ENCODE measurements around the gene TMED7. TPM values are rescaled to one million over a fixed set of nuclear protein-coding genes. Genes with fewer than 3 reads are reported as not detected.

The TMED7 gene
- total RNA-seq, 1 experiment from 2014 or later = 89.4 TPM

- DNase-seq (ENCODE audit: extremely low read depth, low read depth) = no peak
Observed at GRCh38 chr5:115585265-115585664, 40.6 kb downstream of the TMED7 start.

DNA sequence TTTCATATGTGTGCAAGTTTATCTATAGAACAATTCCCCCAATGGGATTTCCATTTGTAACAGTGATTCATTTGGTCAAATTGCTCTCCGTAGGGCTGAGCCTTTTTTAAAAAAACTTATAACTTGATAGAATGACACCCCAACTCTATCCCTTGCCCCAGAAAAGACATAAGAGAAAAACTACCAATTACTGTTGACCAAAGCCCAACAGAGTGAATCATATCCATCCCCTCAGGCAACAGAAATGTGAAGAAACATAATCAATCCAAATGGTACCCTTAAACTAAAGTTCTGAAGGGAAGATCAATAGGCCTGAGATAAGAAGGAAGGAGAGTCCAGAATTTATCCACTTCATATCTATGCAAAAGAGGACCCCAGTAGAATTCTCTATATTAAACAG, 41.3 kb downstream of the TMED7 start:
- DNase-seq (ENCODE audit: extremely low read depth, low read depth) = no peak

DNA sequence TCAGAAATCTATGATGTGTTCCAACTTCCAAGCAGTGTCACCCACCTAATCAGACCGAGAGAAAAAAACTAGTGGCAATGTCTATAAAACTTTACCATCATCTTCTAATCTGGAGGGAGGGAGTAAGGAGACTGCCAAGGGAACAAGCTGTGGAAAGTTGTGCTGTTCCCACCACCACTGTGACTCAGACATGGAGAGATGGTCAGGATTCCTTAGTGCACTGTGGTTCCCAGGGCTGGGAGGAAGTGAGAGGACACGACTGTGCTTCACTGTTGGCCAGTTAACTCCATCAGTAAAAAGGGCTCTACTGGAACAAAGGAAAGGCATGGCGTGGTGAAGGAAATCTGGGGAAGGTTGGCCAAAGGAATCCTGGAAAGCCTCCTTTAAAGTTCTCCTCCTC, 42.4 kb downstream of the TMED7 start:
- no peak for DNase-seq (ENCODE audit: extremely low read depth, low read depth)

DNA sequence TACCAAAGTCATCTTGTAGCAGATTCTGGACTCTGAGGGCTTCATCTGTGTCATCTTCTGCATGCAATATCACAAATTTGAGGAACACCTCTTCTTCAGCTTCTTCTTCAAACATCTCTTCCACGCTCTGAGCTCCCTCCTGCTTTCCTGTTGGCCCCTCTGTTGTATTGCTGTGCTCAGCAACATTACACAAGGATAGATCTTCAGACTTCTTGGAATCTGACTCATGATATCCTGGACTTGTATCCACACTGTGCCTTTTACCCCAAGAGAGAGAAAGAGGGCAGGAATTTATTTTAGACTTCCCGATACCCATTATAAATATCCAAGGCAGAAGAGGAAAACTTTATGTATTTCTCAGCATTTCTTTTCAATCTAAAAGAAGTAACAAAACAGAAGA, 44.9 kb downstream of the TMED7 start:
- no peak for DNase-seq (ENCODE audit: extremely low read depth, low read depth)

GRCh38 chr5:115579747-115580173, 46.1 kb downstream of the TMED7 start:
- no peak for DNase-seq (ENCODE audit: extremely low read depth, low read depth)

DNA sequence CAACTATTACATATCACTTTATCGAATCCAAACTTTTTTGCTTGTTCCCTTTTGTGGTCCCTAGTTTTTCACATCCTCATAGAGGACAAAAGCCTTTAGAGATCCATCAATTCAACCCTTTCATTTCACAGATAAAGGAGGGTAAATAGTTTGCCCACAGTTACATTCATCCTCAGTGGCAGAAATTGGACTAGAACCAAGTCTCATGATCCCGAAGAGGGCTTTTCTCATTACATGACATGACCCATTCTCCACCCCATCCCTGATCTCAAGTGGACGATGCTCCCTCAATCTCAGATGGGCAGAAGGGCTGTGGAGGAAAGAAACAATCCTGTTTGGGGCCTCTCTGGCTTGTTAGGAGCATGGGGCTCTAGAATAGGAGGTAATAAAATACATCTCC, 46.6 kb downstream of the TMED7 start:
- no peak for DNase-seq (ENCODE audit: extremely low read depth, low read depth)

DNA sequence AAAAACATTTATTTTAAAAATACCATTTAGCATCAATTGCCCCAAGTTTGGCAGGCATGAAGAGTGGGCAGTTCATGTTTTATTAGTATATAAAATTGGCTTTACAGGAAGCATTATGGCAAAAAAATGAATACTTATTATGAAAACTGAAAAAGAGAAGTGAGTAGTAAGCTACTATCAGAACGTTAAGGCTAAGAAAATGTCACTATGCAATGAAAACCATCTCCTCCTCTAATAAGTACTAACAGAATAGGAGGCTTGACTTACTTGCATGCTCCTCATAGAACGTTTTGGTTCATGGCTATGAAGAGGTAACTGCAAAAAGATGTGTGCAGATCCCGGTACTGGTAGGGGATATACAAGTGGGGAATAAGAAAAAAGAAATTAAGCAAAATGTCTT, 47.2 kb downstream of the TMED7 start:
- DNase-seq (ENCODE audit: extremely low read depth, low read depth) = no peak

DNA sequence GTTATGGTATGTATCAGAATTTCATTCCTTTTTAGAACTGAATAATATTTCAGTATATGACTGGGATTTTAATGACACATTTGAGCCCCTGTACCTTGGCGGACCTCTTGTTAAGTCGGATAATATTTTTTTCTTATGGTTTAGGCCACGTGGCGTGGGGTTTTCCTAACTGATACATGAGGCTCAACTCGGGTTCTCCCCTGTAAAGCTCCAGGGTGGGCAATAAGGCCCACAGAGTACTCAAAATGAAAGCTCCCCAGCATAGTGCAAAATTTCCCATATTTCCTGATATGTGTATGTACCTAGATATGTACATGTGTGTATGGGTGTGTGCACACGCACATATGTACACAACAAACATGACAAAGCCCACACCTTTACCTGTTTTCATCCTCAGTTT, 48.1 kb downstream of the TMED7 start:
- no peak for DNase-seq (ENCODE audit: extremely low read depth, low read depth)

DNA sequence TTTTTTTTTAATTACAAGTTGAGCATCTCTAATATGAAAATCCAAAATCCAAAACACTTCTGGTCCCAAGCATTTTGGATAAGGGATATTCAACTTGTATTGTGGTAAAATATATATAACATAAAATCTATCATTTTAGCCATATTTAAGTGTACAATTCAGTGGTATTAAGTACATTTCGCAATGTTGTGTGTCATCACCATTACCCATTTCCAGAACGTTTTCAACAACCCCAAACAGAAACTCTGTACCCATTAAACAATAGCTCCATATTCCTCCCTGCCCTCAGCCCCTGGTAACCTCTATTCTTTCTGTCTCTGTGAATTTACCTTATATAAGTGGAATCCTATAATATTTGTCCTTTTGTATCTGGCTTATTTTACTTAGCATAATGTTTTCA, 48.5 kb downstream of the TMED7 start:
- DNase-seq (ENCODE audit: extremely low read depth, low read depth) = no peak

DNA sequence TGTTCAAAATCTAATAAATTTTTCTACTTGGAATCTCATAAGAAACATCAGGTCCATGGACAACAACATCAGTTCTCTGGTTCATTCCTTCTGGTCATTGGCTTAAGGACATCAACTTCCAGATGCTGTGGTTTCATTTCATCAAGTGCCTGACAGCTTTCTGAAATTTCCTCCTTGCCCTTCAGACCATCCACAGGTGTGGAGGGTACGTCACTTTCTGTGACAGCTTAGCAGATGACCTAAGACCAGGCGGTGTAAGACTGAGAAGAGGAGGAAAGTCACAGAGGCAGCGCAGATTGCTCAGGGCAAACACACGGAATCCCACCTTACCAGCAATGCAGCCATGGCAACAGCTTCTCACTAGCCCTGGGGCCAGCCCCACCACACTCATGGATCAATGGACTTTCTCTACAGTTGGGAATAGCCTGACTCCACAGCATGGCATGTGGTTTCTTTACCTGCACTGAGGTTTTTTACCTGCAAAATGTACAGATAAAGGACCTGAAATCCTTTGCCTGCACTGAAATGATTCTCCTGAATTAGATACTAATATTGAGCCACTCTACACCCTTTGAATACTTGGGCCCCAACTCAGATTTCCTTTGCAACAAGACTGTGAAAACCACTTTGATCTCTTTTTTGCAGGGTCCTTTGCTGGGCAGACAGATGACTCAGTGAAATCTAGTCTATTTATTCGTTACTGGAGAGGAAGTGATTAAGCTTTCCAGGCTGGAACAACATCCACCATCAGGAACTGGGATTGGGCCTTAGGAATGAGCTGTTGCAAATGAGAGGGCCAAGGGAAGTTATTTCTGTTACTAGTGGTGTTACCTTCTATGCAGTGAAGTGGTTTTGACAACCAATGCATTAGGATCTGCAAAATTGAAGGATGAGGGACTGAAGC, 50.4 kb downstream of the TMED7 start:
- no peak for DNase-seq (ENCODE audit: extremely low read depth, low read depth)

DNA sequence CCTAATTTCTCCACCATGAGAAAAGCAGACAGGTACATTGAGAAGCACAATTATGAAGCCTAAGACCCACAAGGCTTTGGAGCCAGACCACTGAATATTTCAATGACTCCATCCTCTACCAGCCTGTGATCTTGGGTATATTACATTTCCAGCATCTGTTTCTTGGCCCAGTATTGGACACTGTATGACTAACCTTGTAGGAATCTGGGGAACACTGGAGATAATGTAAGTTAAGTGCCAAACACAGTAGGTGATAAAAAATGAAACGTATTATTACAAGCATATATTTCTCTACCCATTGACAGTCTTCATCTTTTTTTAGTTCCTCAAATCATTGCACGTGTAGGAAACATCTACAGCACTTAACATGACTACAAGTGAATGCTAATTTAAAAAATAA, 52.7 kb downstream of the TMED7 start:
- no peak for DNase-seq (ENCODE audit: extremely low read depth, low read depth)

- DNase-seq (ENCODE audit: extremely low read depth, low read depth) = no peak
Observed at GRCh38 chr5:115571441-115571878, 54.4 kb downstream of the TMED7 start.

GRCh38 chr5:115568668-115569067, 57.2 kb downstream of the TMED7 start:
- no peak for DNase-seq (ENCODE audit: extremely low read depth, low read depth)

GRCh38 chr5:115565233-115565632, 60.6 kb downstream of the TMED7 start:
- DNase-seq (ENCODE audit: extremely low read depth, low read depth) = no peak

Other genes with a start within 250 kb of the TMED7 start
- 11.1 and 11.7 TPM in 2 replicates for gene FEM1C, start 81.3 kb downstream of the TMED7 start, total RNA-seq (2014; rRNA removed; shearing (Covaris generic))
- gene TICAM2, start 23.6 kb downstream of the TMED7 start, total RNA-seq (2014; rRNA removed; shearing (Covaris generic)) = not detected in 2 replicates
- 0.12 TPM in 1 of 2 replicates, not detected in the other for gene CDO1, start 190.6 kb upstream of the TMED7 start, total RNA-seq (2014; rRNA removed; shearing (Covaris generic))
- 59.8 and 82.9 TPM in 2 replicates for gene ATG12, start 215.5 kb upstream of the TMED7 start, total RNA-seq (2014; rRNA removed; shearing (Covaris generic))
- 73.3 and 90.9 TPM in 2 replicates for gene AP3S1, start 215.9 kb upstream of the TMED7 start, total RNA-seq (2014; rRNA removed; shearing (Covaris generic))